Brain microvascular endothelial cell (primary cell): Measurements from ENCODE around the gene KCNJ8.

Experiments
- DNase-seq: peaks from one replicate; pipeline ENCODE4 v3.0.0-alpha.2; 2020
- H3K27ac ChIP-seq: fragments of 250-450 bp; sonication (Bioruptor Pico); 2 replicates; pipeline ENCODE4 v1.5.1; 2020; ENCODE audit warnings: mild to moderate bottlenecking, moderate library complexity
- H3K27me3 ChIP-seq: fragments of 250-450 bp; sonication (Bioruptor Pico); replicated peaks from 2 replicates; pipeline ENCODE4 v1.5.1; 2020; ENCODE audit warnings: mild to moderate bottlenecking
- H3K36me3 ChIP-seq: fragments of 250-450 bp; sonication (Bioruptor Pico); replicated peaks from 2 replicates; pipeline ENCODE4 v1.5.1; 2020; ENCODE audit warnings: mild to moderate bottlenecking
- H3K4me3 ChIP-seq: 2 replicates; pipeline ENCODE4 v1.5.1; 2011; ENCODE audit warnings: low read depth, mild to moderate bottlenecking, control low read depth, low read length, moderate library complexity
- CTCF ChIP-seq: IDR thresholded peaks from 2 replicates; pipeline ENCODE4 v1.5.1; 2011; ENCODE audit warnings: low read depth, mild to moderate bottlenecking, moderate library complexity, low read length, control low read depth, inconsistent platforms; ENCODE audit errors: missing control alignments
- in situ Hi-C: cut with HindIII; loops from 2 replicates; pipeline ENCODE4 v1.10.0; 2017; ENCODE audit warnings: low sequenced_read_pairs, low pct_ligation_motif_present

KCNJ8 gene

GRCh38 chr12:21766403-21766802 is 8.1 kb downstream of the KCNJ8 start:
- no peak for TF ChIP-seq CTCF
- in situ Hi-C loops: no loop called here
- Histone ChIP-seq H3K27ac (no peak overlapping the region), H3K36me3 (no peaks in the 10 kb centered on the region), H3K27me3 (no peaks in the 10 kb centered on the region), H3K4me3 (no peak overlapping the region)
- no peak for DNase-seq

GRCh38 chr12:21764950-21765349 is 9.6 kb downstream of the KCNJ8 start:
- in situ Hi-C loops: no loop called here
- no peak for TF ChIP-seq CTCF
- H3K27me3 ChIP-seq: no peaks in the 10 kb centered on the region
- no peak for DNase-seq
- no peak overlapping the region for H3K27ac ChIP-seq
- no peaks in the 10 kb centered on the region for H3K36me3 ChIP-seq
- no peak overlapping the region for H3K4me3 ChIP-seq

- in situ Hi-C loops: no loop called here
- Histone ChIP-seq H3K27me3 (no peaks in the 10 kb centered on the region), H3K36me3 (no peaks in the 10 kb centered on the region), H3K27ac (no peak overlapping the region), H3K4me3 (no peak overlapping the region)
- no peak for TF ChIP-seq CTCF
- DNase-seq: no peak
Measured at GRCh38 chr12:21764065-21764464, 10.4 kb downstream of the KCNJ8 start.

GRCh38 chr12:21763531-21763930 is 11.0 kb downstream of the KCNJ8 start:
- in situ Hi-C loops: no loop called here
- no peak for TF ChIP-seq CTCF
- Histone ChIP-seq H3K27ac (no peak overlapping the region), H3K4me3 (no peak overlapping the region), H3K36me3 (no peaks in the 10 kb centered on the region), H3K27me3 (no peaks in the 10 kb centered on the region)
- DNase-seq: no peak

GRCh38 chr12:21759737-21760136 is 14.8 kb downstream of the KCNJ8 start:
- Histone ChIP-seq H3K4me3 (no peak overlapping the region), H3K36me3 (no peaks in the 10 kb centered on the region), H3K27ac (no peak overlapping the region), H3K27me3 (no peaks in the 10 kb centered on the region)
- TF ChIP-seq CTCF: no peak
- in situ Hi-C loops: no loop called here
- no peak for DNase-seq

GRCh38 chr12:21757735-21758134 is 16.8 kb downstream of the KCNJ8 start:
- no peak for TF ChIP-seq CTCF
- in situ Hi-C loops: no loop called here
- no peaks in the 10 kb centered on the region for H3K27me3 ChIP-seq

More at GRCh38 chr12:21757735-21758134, 16.8 kb downstream of the KCNJ8 start:
- Histone ChIP-seq H3K4me3 (no peak overlapping the region), H3K36me3 (no peaks in the 10 kb centered on the region), H3K27ac (no peak overlapping the region)
- DNase-seq: no peak
